Measurements from ENCODE around the gene TTC34. TPM values are rescaled to one million over a fixed set of nuclear protein-coding genes. Genes with fewer than 3 reads are reported as not detected.

TTC34 gene
- total RNA-seq, 1 experiment from 2014 or later: 0.92 TPM

GRCh38 chr1:2819429-2819828 is 17.9 kb upstream of the TTC34 start:
- H3K9me3 ChIP-seq (ENCODE audit: control insufficient read depth, low read depth, low read length): peaks cover 94% of the 10 kb centered on the region

More at GRCh38 chr1:2819429-2819828, 17.9 kb upstream of the TTC34 start:
- no peak overlapping the region for H3K14ac ChIP-seq (ENCODE audit: insufficient read depth, low read length)
- H4K8ac ChIP-seq (replicated peaks; ENCODE audit: insufficient read length, low read depth, low read length): no peak overlapping the region
- WGBS (ENCODE audit: extremely low coverage, insufficient read length, low lambda C conversion rate): no CpG with 5 or more reads among the region's 5 CpGs
- no peak overlapping the region for H4K5ac ChIP-seq (ENCODE audit: insufficient read length, low read depth, low read length)
- H2AK5ac ChIP-seq (ENCODE audit: insufficient read length, low read length): no peak overlapping the region
- H2BK12ac ChIP-seq (ENCODE audit: insufficient read length, low read depth, low read length): no peak overlapping the region
- H2AFZ ChIP-seq (ENCODE audit: low read length): no peak overlapping the region
- no peak overlapping the region for H2BK20ac ChIP-seq (ENCODE audit: low read depth, low read length, poor library complexity, severe bottlenecking)
- H3K23me2 ChIP-seq (ENCODE audit: insufficient read length, low read depth, low read length, poor library complexity, severe bottlenecking): no peaks in the 10 kb centered on the region
- no peak overlapping the region for H3K9ac ChIP-seq (ENCODE audit: extremely low read depth, insufficient read length, low read length)
- no peak overlapping the region for H3K18ac ChIP-seq (ENCODE audit: insufficient read length, low read depth, low read length)
- H3T11ph ChIP-seq (ENCODE audit: low read length): no peak overlapping the region
- no peak overlapping the region for H2BK5ac ChIP-seq (ENCODE audit: insufficient read length, low read length)
- Mint-ChIP-seq H3K36me3 (ENCODE audit: insufficient read depth in 1 of 3, low read depth in 3 of 3) (peaks cover 0 to 37% (median 13%) of the 10 kb centered on the region in 3 experiments; a peak in 6 of 7 replicates), H3K27me3 (ENCODE audit: low read depth) (peaks cover 5% of the 10 kb centered on the region), H3K27ac (peak overlapping the region in 1 of 3 experiments; percentile 37; a peak in 1 of 7 replicates), H3K4me3 (no peak overlapping the region), H3K9me3 (peaks cover 19 to 86% of the 10 kb centered on the region in 2 experiments), H3K4me1 (no peaks in the 10 kb centered on the region)
- no peaks in the 10 kb centered on the region for H3K27me3 ChIP-seq (ENCODE audit: insufficient read depth, low read length)
- no peaks in the 10 kb centered on the region for H3K4me1 ChIP-seq (ENCODE audit: insufficient read depth, low read length)
- H2BK15ac ChIP-seq (ENCODE audit: low read depth, low read length): no peak overlapping the region
- H4K20me1 ChIP-seq (ENCODE audit: control insufficient read depth, insufficient read depth, insufficient read length): no peaks in the 10 kb centered on the region
- H3K79me2 ChIP-seq (ENCODE audit: insufficient read depth, low read length): no peaks in the 10 kb centered on the region
- no peak overlapping the region for H3K27ac ChIP-seq (ENCODE audit: insufficient read length, low read depth, low read length)
- H3K4me2 ChIP-seq (ENCODE audit: insufficient read depth, insufficient read length, low read length): no peak overlapping the region
- H3K56ac ChIP-seq (ENCODE audit: insufficient read length, low read depth, low read length): no peak overlapping the region
- H3K23ac ChIP-seq (ENCODE audit: insufficient read length, low read depth, low read length): no peak overlapping the region
- H3K4ac ChIP-seq (ENCODE audit: low read depth, low read length): no peak overlapping the region
- DNase-seq: no peak
- no peaks in the 10 kb centered on the region for H3K79me1 ChIP-seq (ENCODE audit: insufficient read depth, low read depth, low read length, poor library complexity, severe bottlenecking)
- TF ChIP-seq, protein P1, sequence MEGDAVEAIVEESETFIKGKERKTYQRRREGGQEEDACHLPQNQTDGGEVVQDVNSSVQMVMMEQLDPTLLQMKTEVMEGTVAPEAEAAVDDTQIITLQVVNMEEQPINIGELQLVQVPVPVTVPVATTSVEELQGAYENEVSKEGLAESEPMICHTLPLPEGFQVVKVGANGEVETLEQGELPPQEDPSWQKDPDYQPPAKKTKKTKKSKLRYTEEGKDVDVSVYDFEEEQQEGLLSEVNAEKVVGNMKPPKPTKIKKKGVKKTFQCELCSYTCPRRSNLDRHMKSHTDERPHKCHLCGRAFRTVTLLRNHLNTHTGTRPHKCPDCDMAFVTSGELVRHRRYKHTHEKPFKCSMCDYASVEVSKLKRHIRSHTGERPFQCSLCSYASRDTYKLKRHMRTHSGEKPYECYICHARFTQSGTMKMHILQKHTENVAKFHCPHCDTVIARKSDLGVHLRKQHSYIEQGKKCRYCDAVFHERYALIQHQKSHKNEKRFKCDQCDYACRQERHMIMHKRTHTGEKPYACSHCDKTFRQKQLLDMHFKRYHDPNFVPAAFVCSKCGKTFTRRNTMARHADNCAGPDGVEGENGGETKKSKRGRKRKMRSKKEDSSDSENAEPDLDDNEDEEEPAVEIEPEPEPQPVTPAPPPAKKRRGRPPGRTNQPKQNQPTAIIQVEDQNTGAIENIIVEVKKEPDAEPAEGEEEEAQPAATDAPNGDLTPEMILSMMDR (conservative IDR thresholded peaks at IDR 0.05): no peak
- no peak overlapping the region for H4K91ac ChIP-seq (ENCODE audit: insufficient read length, low read depth, low read length)
- H2BK120ac ChIP-seq (ENCODE audit: low read depth, low read length, poor library complexity, severe bottlenecking): no peak overlapping the region

Measured in H9 (cell line).